8988T (cell line): ENCODE results near the gene STUB1.

Source experiments
- DNase-seq: peaks from one replicate; pipeline ENCODE4 v3.0.0; 2011

Gene STUB1

DNA sequence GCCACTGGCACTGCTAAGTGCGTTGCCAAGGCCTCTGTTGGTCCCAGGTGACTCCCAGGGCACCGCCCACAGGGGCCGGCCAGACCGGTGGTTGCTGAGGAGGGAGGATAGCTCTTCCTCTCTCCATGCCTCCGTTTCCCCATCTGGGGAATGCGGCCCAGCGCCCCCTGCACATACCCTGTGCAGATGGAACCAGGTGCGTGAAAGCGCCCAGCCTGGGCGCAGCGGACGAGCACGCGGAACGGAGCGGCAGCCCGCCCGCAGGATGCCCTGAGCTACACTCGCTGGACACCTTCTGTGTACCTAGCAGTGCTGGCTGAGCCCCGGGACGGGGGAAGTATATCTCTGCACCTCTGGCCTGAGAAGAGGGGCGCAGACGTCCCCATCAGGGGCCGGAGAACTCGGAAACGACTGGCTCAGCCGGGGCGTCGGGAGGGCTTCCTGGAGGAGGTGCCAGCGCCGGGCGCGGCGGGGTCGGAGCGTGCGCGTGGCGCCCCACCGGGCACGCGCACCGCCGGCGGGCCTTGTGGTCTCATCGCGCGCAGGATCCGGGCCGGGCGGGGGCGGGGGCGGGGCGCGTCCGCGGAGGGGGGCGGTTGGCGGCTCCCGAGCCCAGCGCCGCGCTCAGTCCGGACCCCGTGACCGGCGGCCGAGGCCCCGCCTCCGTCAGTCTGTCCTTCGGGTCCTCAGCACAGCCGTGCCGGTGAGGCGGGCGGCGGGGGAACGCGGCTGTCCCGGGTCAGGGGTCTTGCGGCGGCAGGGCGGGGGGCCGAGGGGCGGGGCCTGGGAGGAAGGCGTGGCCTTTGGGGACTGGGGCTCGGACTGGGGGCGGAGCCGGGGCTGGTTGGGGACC is 46.5 kb downstream of the STUB1 start, which contains the start of the genes CCDC78 and HAGHL:
Gene CCDC78 (minus strand): TSS at position 6 of the 853 bp plus-strand sequence. CDS start 76 bp downstream, outside the sequence.
Gene HAGHL (plus strand): TSS at position 669 of the 853 bp plus-strand sequence. CDS start 404 bp downstream, outside the sequence.
- peak; percentile 88 for DNase-seq

DNA sequence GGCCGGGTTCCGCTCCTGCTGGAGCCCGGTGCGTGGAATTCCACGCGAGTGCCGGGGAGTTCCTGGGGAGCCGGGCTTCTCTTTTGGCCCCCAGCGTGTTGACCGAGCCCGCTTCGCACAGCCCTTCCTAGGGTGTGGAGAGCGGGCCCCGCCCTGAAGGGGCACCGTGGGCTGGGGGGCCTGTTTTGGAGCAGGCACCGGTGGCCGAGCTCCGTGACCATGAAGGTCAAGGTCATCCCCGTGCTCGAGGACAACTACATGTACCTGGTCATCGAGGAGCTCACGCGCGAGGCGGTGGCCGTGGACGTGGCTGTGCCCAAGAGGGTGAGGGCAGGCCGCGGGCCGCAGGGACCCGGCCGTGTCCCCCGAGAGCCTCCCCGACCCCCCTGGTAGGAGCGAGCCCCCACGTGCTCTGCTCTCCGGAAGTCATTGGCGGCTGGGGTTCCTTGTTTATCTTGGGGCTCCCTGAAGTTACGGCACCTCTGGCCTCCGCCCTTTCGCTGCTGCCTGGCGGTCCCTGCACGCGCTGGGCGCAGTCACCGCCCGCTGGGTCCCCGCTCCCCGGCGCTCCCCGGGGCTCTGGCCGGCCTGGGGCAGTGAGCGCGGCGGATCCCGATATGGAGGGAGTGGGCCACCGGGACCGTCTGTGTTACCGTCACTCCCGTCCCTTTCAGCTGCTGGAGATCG is 47.2 kb downstream of the STUB1 start:
- DNase-seq, result no peak

DNA sequence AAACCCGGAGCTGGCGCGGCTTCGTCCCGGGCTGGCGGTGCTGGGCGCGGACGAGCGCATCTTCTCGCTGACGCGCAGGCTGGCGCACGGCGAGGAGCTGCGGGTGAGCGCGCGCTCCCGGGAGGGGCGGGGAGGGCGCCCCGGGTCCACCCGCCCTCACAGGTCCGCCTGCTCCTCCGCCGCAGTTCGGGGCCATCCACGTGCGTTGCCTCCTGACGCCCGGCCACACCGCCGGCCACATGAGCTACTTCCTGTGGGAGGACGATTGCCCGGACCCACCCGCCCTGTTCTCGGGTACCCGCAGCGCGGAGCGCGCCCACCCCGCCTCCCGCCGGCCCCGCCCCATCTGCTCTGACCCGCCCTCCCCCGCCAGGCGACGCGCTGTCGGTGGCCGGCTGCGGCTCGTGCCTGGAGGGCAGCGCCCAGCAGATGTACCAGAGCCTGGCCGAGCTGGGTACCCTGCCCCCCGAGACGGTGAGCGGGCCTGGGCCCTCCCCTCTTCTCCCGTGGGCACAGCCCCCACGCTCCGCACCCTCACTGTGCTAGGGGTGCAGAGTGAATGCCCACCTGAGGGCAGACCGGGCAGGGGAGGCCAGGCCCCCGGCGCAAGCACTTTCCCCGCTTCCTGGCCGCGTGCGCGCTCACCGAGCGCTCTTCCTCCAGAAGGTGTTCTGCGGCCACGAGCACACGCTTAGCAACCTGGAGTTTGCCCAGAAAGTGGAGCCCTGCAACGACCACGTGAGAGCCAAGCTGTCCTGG is 48.1 kb downstream of the STUB1 start:
- no peak for DNase-seq

DNA sequence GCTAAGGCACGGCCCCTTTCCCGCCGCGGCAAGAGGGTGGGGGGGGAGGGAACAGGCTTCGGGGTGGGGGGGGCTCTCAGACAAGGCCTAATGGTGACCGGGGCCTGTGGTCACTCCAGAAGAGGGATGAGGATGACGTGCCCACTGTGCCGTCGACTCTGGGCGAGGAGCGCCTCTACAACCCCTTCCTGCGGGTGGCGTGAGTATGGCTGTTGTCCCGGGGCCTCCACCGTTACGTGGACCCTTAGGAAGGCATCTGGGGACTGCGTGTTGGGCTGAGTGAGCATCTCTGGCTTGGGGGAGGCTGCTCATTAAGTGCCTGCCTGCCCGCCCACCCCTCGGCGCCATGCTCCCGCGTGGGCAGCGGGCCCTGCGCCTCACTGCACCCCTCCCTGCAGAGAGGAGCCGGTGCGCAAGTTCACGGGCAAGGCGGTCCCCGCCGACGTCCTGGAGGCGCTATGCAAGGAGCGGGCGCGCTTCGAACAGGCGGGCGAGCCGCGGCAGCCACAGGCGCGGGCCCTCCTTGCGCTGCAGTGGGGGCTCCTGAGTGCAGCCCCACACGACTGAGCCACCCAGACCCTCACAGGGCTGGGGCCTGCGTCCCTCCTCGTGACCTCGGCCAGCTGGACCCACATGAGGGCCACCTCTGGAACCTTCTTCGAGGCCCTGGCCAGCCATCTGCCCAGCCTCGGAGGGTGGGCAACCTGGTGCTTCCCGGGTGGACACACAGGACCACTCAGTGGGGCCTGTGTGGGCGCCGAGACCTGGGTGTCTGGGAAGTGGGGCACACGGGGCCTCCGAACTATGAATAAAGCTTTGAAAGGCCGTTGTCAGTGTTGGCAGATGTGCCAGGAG is 48.9 kb downstream of the STUB1 start:
- no peak for DNase-seq

DNA sequence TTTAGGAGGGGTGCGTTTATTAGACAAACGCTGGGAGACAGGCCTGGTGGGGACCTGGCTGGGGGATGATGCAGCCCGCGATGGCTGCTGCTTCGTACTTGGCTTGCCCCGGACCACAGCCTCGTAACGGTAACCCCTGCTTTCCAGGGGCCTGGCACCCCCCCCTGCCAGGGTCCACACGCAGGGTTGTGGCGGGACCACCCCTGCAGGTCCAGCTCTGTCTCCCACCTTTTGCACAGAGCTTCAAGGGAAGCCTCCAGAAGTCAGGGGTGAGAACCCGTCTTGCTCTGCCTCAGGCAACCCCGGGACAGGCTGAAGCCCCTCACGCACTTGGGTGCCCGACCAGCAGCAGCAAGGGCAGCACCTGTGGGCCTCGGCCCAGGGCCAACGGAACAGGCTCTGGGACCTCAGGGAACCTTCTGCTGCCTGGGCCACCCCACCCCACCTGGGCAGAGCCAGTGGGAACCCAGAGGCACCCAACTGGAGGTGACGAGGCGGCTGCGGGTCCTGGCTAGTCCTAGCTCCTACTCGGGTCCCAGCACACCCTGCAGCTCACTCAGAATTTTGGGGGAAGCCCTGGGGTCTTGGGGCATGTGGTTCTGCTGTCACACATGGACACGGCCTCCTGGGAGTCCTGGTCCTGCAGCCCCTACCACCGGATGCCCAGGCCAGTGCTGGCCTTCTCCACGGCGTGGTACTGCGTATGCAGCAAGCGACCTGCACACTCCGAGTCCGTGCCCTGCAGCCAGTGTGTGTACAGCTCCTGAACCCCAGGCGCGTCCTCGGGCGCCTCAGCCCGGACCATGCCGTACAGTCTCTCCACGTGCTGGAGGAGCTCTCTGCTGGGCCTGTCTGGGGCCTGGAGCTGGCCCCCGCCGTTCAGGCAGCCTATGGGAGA is 49.8 kb downstream of the STUB1 start:
- peak; percentile 6 for DNase-seq

DNA sequence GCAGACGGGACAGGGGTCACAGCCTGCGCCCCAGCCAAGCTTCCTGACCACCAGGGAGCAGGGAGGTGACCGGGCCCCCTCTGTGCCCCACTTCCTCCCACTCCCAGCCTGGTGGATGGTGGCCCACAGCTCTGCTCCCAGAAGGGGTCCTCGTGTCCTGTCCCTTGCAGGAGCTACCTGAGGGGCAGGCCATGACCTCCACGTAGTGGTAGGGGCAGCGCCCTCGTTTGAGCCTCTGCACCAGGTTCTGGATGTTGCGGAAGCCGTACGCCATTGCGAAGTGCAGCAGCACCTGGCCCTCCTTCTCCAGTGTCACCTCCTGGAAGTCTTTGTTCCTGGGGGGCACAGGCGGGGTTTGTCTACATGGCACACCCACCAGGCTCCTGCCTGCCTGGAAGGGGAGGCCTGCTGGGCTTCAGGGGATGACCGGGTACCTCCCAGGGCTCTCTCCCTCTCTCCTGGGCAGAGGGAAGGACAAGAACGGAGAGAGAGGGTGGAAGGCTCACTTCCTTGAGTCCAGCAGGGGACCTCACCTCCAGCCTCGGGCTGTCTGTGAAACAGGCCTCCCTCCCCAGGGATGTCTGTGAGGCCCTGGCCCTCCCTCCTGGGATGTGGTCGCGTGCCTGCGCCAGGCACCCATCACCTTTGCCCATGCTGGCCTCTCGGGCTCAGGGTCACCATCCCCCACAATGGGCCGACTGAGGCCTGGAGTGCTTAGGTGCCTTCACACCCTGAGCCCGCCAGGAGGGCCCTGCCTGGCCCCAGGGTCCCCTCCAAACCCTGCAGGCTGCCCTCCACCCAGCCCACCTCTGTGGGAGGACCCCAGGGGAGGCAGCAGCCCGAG is 50.7 kb downstream of the STUB1 start:
- DNase-seq, result peak; percentile 6

DNA sequence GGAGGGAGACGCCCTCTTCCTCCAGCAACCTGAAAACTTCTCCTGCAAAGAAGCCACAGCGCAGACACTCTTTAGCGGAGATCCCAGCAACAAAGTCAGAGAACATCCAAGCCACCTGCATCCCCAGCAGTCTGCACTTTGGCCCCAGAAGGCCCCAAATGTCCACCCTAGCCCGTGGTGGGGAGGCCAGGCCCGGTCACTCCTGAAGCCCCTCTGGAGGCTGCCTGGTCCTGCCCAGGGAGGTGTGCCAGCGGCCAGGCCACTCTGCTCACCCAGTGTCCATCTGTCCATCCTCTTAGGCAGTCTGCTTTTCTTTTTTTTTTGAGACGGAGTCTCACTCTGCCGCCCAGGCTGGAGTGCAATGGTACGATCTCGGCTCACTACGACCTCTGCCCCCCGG is 52.1 kb downstream of the STUB1 start:
- DNase-seq, result no peak
